Measurements from ENCODE around the gene SPATA13. TPM values are rescaled to one million over a fixed set of nuclear protein-coding genes. Genes with fewer than 3 reads are reported as not detected.
"Not testable (repeated sequence)": the region's sequence is repeated elsewhere in the genome, so short reads cannot be mapped to it uniquely, and the experiment has no call there.

Gene SPATA13
- total and polyA plus RNA-seq, 2 experiments from 2014 or later = 12.4 to 19.4 TPM

DNA sequence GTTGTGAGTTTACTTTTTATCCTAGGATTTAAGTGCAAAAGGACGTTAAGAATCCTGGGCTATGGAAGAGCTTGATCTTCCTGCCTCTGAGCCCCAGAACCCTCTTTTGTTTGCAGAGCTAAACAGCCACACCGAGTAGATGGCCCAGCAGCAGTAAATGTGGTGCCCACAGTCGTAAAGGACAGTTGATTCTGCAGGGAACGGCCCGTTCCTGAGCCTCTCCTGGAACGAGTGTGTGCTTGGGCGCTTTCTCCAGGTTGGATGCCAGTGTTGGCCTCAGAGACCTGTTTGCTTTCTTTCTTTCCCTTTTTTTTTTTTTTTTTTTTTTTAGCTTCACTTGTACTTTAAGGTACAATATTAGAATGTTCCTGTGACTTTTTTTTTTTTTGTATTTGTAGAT lies 41.7 kb downstream of the SPATA13 start:
- Histone ChIP-seq H3K4me3 (no peak overlapping the region), H3K27ac (no peak overlapping the region), H3K36me3 (replicated peaks; ENCODE audit: insufficient read depth, low read depth) (no peaks in the 10 kb centered on the region), H3K4me2 (no peak overlapping the region), H3K79me2 (peaks cover 11% of the 10 kb centered on the region), H3K9me2 (replicated peaks; ENCODE audit: insufficient read depth) (no peaks in the 10 kb centered on the region), H4K20me1 (ENCODE audit: insufficient read depth, poor library complexity, severe bottlenecking) (no peaks in the 10 kb centered on the region), H2AFZ (no peak overlapping the region), H3K4me1 (ENCODE audit: insufficient read depth) (peaks cover 5% of the 10 kb centered on the region), H3K9me3 (ENCODE audit: low read depth) (no peaks in the 10 kb centered on the region), H3K27me3 (no peaks in the 10 kb centered on the region)
- no peak for TF ChIP-seq EZH2phosphoT487 (IDR thresholded peaks at IDR 0.05; ENCODE audit: low read depth, severe bottlenecking, unreplicated experiment)
- no peak for TF ChIP-seq EZH2 (IDR thresholded peaks at IDR 0.05; ENCODE audit: borderline replicate concordance)
- TF ChIP-seq, protein P1, sequence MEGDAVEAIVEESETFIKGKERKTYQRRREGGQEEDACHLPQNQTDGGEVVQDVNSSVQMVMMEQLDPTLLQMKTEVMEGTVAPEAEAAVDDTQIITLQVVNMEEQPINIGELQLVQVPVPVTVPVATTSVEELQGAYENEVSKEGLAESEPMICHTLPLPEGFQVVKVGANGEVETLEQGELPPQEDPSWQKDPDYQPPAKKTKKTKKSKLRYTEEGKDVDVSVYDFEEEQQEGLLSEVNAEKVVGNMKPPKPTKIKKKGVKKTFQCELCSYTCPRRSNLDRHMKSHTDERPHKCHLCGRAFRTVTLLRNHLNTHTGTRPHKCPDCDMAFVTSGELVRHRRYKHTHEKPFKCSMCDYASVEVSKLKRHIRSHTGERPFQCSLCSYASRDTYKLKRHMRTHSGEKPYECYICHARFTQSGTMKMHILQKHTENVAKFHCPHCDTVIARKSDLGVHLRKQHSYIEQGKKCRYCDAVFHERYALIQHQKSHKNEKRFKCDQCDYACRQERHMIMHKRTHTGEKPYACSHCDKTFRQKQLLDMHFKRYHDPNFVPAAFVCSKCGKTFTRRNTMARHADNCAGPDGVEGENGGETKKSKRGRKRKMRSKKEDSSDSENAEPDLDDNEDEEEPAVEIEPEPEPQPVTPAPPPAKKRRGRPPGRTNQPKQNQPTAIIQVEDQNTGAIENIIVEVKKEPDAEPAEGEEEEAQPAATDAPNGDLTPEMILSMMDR (IDR thresholded peaks at IDR 0.05; ENCODE audit: poor library complexity) = no peak
- WGBS (ENCODE audit: low lambda C conversion rate, missing lambda C conversion rate) = 65% methylated on average over 7 of the region's 7 CpGs
- no peak for DNase-seq (ENCODE audit: low spot score)

DNA sequence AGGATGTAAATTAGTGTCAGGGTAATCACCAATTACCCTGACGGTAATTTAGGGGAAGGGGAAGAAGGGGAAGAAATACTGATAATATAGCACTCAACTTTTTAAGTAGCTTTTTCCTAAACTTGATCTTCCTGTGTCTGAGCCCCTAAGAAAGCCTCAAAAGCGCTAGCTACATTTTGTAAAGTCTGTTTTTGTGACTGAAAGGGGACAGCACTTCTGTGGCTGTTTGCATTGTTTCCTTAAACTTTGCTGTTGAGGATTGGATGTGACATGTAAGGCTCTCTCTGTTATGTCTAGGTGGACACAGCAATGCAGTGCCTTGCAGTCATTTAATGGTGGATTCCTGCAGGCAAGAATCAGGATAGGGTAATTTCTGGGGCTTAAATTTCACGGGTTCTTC lies 42.8 kb downstream of the SPATA13 start:
- WGBS (ENCODE audit: low lambda C conversion rate, missing lambda C conversion rate) = 35% methylated on average over 3 of the region's 3 CpGs
- DNase-seq (ENCODE audit: low spot score) = no peak
- Histone ChIP-seq H3K4me1 (ENCODE audit: insufficient read depth) (peaks cover 5% of the 10 kb centered on the region), H3K9me3 (ENCODE audit: low read depth) (no peaks in the 10 kb centered on the region), H3K27me3 (no peaks in the 10 kb centered on the region), H4K20me1 (ENCODE audit: insufficient read depth, poor library complexity, severe bottlenecking) (no peaks in the 10 kb centered on the region), H3K79me2 (peaks cover 11% of the 10 kb centered on the region), H3K36me3 (replicated peaks; ENCODE audit: insufficient read depth, low read depth) (no peaks in the 10 kb centered on the region), H3K27ac (peak overlapping the region; percentile 35), H3K9me2 (replicated peaks; ENCODE audit: insufficient read depth) (no peaks in the 10 kb centered on the region), H3K4me2 (no peak overlapping the region), H3K4me3 (no peak overlapping the region), H2AFZ (no peak overlapping the region)
- TF ChIP-seq, protein P1 (IDR thresholded peaks at IDR 0.05; ENCODE audit: poor library complexity) = no peak
- no peak for TF ChIP-seq EZH2 (IDR thresholded peaks at IDR 0.05; ENCODE audit: borderline replicate concordance)
- no peak for TF ChIP-seq EZH2phosphoT487 (IDR thresholded peaks at IDR 0.05; ENCODE audit: low read depth, severe bottlenecking, unreplicated experiment)

DNA sequence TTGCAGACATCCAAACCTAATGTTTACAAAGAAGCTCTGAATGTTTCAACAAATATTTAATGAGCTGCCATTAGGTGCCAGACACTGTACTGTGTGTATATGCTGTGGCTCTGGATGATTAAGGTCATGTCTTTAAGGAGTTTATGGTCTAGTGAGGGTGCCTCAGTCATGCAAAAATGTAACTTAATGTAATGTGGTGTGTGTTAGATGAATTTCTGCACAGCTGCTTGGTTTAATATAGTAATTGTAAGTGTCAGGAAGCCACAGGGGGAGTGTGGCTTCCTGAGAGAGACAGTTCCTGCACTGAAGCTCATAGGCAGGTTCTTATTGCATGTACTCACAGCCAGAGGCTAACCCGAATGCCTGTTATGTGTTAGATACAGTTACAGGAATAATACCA lies 43.3 kb downstream of the SPATA13 start:
- 52% methylated on average over 1 of the region's 1 CpG for WGBS (ENCODE audit: low lambda C conversion rate, missing lambda C conversion rate)
- Histone ChIP-seq H4K20me1 (ENCODE audit: insufficient read depth, poor library complexity, severe bottlenecking) (no peaks in the 10 kb centered on the region), H3K4me3 (no peak overlapping the region), H3K36me3 (replicated peaks; ENCODE audit: insufficient read depth, low read depth) (no peaks in the 10 kb centered on the region), H2AFZ (no peak overlapping the region), H3K79me2 (peaks cover 11% of the 10 kb centered on the region), H3K27ac (no peak overlapping the region), H3K4me2 (peak overlapping the region; percentile 3), H3K9me2 (replicated peaks; ENCODE audit: insufficient read depth) (no peaks in the 10 kb centered on the region), H3K9me3 (ENCODE audit: low read depth) (no peaks in the 10 kb centered on the region), H3K4me1 (ENCODE audit: insufficient read depth) (peaks cover 5% of the 10 kb centered on the region), H3K27me3 (no peaks in the 10 kb centered on the region)
- no peak for DNase-seq (ENCODE audit: low spot score)
- TF ChIP-seq, protein P1 (IDR thresholded peaks at IDR 0.05; ENCODE audit: poor library complexity) = no peak
- no peak for TF ChIP-seq EZH2phosphoT487 (IDR thresholded peaks at IDR 0.05; ENCODE audit: low read depth, severe bottlenecking, unreplicated experiment)
- no peak for TF ChIP-seq EZH2 (IDR thresholded peaks at IDR 0.05; ENCODE audit: borderline replicate concordance)

DNA sequence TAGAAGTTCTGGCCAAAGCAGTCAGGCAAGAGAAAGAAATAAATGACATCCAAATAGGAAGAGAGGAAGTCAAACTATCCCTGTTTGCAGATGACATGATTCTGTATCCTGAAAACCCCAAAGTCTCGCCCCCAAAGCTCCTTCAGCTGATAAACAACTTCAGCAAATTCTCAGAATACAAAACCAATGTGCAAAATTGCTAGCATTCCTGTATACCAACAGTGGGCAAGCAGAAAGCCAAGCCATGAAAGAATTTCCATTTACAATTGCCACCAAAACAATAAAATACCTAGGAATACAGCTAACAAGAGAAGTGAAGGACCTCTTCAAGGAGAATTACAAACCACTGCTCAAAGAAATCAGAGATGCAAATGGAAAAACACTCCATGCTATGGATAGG lies 44.6 kb downstream of the SPATA13 start:
- not testable (repeated sequence) for H3K4me3 ChIP-seq; H3K4me2 ChIP-seq; H3K9me3 ChIP-seq (ENCODE audit: low read depth); DNase-seq (ENCODE audit: low spot score); H3K9me2 ChIP-seq (replicated peaks; ENCODE audit: insufficient read depth); H3K27me3 ChIP-seq; H4K20me1 ChIP-seq (ENCODE audit: insufficient read depth, poor library complexity, severe bottlenecking); H3K27ac ChIP-seq; H3K36me3 ChIP-seq (replicated peaks; ENCODE audit: insufficient read depth, low read depth); H2AFZ ChIP-seq; H3K4me1 ChIP-seq (ENCODE audit: insufficient read depth)
- WGBS (ENCODE audit: low lambda C conversion rate, missing lambda C conversion rate) = 90% methylated on average over 1 of the region's 1 CpG
- H3K79me2 ChIP-seq = peaks cover 19% of the 10 kb centered on the region
